Activated CD4-positive, alpha-beta T cell treated with anti-CD3 and anti-CD28 coated beads for 1 hour (primary cell): ENCODE results near the gene ATG7.
"Not testable (repeated sequence)": the region's sequence is repeated elsewhere in the genome, so short reads cannot be mapped to it uniquely, and the experiment has no call there.

Experiments
- DNase-seq: peaks from one replicate; pipeline ENCODE4 v3.0.0-alpha.2; 2020

ATG7 gene

DNA sequence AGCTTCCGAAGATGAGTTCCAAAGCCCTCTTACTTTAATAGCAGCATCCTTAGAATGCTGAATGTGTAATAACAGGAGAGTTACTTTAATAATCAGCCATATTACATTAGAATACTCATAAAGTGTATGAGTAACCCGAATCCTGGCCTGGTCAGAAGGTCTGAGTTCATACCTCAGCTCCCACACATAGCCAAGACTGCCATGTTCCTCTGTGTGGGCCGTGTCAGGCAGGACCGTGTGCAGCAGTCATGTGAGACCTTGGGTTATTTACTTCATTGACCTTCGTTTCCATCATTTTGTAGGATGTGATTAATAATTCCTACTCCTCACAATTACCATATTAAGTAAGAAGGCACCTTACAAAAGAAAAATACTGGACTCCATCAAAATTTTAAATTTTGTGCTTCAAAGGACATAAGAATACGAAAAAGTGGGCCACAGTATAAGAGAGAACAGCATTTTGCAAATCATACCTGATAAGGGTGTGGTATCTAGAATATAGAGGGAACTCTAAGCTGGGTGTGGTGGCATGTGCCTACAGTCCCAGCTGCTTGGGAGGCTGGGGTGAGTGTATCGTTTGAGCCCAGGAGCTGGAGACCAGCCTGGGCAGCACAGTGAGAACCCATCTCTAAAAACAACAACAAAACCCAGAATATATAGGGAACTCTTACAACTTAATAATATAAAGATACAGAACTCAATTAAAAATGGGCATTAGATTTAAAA lies 163.4 kb downstream of the ATG7 start:
- no peak for DNase-seq

DNA sequence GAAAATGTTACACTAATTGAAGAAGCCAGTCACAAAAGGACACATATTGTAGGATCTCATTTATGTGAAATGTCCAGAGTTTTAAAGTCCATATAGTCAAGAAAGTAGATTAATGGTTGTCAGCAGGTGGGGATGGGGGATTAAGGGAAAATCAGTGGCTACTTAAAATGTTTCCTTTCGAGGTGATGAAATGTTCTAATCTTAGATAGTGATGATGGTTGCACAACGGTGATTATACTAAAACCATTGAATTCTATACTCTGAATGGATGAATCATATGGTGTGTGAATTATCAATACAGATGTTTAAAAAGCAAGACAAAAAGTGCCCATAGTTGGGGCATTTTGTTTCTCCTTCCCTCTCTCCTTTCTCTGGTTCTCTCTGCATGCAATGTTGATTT lies 164.6 kb downstream of the ATG7 start:
- no peak for DNase-seq

DNA sequence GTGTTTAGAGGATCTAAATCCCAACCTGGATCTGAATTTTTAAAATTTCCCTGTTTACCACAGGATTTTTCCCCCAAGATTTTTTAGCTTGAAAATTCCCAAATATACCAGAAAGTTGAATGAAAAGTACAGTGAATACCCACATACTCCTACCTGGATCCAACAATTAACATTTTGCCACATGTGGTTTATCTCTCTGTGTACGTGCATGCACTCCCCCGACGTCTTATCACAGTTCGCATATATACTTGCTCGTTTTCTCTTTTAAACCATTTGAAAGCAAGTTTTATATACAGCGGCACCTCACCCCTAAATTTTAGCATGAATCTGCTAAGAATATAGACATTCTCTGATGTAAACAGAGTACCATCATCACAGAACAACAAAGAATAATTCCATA lies 165.3 kb downstream of the ATG7 start:
- no peak for DNase-seq

DNA sequence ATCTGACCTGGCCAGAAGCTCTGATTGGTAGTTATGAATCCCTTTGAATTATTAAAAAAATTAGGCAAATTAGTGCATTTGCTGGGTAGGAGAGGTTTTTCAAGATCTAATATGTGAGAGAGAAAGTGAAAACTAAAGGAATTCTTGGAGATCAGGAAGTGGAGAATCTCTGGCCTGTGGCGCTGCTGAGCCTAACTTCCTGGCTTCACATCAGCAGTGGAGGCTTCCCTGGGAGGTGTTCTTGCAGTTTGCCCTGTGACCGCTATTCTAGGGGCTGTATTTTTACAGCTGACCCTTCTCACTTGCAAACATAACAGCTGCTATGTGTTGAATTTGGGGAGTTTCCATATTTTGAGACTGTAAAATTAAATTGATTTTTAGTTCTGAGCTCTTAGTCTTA lies 166.4 kb downstream of the ATG7 start:
- DNase-seq, result no peak

DNA sequence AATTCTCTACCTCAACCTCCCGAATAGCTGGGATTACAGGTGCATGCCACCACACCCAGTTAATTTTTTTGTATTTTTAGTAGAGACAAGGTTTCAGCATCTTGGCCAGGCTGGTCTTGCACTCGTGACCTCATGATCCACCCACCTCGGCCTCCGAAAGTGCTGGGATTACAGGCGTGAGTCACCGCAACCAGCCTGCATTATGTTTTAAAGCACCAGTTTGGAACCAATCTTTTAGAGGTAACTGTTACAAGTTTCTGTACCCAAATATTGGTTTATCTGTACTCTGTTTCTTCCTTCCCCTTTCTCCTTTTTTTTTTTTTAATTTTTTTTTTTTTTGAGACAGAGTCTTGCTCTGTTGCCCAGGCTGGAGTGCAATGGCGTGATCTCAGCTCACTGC lies 169.1 kb downstream of the ATG7 start:
- not testable (repeated sequence) for DNase-seq

DNA sequence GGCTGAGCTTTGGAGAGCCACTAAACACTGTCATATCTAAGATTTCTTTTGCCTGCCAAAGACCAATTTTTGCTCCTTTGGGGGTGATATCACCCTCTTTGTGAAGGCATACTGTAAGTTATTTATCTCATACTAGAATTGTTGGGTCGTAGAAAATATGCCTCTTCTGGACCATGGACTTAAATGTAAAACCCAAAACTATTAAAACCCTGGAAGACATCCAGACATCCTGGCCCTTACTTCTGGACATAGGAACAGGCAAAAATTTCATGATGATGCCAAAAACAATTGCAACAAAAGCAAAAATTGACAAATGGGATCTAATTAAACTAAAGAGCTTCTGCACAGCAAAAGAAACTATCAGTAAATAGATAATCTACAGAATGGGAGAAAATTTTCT lies 172.2 kb downstream of the ATG7 start:
- no peak for DNase-seq

DNA sequence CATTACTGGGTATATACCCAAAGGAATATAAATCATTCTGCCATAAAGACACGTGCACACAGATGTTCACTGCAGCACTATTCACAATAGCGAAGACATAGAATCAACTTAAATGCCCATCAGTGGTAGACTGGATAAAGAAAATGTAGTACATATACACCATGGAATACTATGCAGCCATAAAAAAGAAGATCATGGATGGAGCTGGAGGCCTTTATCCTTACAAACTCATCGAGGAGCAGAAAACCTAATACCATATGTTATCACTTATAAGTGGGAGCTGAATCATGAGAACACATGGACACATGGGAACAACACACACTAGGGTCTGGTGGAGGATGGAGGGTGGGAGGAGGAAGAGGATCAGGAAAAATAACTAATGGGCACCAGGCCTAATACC lies 173.0 kb downstream of the ATG7 start:
- not testable (repeated sequence) for DNase-seq

DNA sequence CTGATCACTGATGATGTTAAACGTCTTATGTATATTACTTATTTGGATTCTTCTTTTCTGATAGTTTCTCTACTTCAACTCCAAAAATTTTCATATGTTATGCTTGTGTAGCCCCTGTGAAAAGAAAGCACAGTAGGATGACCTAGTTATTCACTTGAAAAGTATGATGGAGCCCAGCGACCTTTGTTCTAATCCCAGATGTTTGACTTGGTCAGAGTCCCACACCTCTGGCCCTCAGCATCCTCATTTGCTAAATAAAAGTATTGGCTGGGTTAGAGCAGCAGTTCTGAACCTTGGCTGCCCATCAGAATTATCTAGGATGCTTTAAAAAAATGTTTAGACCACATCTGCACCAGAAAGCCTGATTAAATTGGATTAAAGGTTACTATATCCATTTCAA lies 173.7 kb downstream of the ATG7 start:
- no peak for DNase-seq

DNA sequence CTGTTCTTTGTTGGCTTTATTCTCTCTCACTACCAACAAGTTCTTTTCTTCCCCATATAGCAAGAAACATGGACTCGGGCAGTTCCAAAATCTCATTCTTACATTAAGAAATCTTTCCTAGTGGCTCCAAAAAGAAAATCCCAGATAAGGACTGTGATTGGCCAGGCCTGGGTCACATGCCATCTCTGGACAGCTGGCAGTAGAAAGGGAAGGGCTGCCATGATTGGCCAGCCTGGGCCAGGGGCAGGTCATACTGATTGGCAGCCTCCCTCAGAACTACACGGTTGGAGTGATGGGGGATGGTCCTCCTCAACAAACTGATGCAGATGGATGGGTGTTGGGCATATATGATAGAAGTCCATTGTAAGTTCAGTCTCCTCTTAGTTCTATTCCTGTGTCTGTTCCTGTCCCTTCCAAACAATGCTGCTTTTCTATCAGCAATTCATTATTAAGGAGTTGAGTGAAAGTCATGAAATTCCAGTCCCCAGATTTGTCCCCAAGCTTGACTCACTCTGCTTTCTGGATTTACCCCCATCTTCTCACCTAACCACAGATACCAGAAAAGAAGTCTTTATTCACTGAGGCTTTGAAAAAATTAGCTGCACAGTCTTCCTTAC lies 175.5 kb downstream of the ATG7 start:
- no peak for DNase-seq

DNA sequence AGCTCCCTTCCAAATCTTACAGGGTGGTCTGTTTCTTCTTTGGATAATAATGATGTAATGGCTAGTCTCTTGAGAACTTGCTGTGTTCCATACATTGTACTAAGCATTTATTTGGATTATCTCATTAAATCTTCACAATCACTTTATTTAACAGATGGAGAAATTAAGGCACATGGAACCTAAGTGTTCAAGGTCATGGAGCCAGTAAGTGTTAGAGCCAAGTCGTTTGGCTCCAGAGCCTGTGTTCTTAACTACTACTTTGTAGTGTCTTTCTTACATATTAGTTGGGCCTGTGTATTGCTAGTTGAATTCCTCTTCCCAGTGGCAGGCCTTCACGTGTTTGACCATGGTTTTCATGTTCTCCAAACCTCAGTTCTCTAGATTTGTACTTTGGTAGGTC lies 177.8 kb downstream of the ATG7 start:
- DNase-seq, result no peak

DNA sequence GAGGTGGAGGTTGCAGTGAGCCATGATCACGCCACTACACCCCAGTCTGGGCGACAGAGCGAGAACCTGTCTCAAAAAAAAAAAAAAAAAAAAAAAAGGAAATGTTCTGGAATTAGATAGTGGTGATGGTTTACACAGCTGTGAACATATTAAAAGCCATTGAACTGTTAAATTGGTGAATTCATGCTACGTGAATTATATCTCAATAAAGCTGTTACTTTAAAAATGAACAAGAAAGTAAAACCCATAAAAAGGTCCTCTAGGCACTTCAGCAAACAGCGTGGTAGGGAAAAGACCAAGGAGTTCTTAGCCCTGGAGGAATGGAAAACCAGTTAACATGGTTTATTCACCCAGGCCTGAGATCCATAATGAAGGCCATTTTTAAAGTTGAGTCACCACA lies 180.1 kb downstream of the ATG7 start:
- no peak for DNase-seq

DNA sequence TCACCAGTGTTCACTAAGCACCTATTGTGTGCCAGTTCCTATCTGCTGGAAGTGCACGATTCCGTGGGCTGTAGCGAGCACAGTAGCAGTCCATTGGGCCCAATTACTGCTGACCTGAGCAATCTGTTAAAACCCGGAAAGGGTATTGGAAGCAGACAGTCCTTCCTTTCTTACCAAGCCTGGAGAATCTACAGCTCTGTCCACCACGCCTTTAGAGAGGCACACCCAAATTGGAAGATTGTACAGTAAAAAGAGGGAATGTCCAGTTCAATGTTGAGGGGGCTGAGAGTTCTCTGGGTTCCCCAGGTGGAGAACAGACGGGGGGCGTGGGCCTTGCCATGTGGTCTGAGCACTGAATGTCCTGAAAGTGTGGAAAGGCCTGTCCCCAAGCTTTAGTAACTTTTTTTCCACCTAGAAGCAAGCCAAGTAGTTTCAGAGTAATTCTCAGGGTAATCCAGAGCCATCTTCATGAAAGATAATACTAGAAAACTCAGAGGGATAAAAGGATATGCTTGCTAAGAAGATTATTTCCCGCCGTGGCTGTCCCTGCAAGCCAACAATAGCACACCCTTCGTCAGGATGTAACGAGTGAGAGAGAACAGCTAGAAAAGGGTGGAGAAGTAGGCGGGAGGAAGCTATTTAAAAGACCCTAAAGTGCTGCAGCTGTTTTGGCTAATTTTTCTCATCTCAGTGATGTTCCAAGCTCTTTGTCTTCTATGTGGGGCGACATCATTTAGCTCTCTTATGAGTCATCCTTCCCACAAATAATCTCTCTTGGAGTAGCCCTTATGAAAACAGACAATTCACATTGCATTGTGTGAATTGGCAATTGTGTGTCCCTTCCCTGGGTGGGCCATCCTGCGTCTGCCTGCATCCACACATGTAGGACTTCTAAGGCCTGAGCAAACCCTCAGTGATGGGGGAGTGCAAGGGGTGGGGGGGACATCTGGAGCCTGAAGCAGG lies 181.0 kb downstream of the ATG7 start:
- no peak for DNase-seq

DNA sequence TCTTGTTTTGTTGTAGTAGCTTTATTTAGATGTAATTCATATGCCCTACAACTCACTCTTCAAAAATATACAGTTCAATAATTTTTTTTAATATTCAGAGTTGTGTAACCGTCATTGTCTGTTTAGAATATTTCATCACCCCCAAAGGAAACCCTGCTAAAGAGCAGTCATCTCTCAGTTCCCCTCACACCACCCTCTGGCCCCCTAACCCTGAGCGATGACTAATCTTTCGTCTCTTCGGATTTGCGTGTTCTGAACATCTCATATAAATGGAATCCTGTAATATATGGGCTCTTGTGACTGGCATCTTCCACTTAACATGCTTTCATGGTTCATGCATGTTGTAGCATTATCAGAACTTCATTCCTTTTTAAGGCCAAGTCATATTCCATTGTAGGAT lies 183.8 kb downstream of the ATG7 start:
- no peak for DNase-seq

DNA sequence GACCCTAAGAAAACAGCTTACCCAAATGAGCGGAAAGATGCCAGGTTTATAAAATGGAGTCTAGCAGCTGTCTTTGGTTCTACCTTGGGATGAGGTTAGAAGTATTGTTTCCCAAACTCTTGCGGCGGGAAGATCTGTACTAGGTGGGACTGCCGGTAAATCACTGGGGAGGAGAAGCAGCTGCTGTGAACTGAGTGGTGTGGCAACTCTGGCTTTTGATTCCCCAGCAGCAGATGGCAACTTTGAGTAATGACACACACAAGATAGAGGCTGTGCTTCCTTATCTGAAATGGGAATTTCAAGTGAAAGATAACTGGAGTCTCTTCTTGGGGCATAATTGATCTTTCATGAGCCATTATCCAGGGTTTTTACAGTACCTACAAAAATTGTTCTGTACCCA lies 184.9 kb downstream of the ATG7 start:
- DNase-seq, result no peak

DNA sequence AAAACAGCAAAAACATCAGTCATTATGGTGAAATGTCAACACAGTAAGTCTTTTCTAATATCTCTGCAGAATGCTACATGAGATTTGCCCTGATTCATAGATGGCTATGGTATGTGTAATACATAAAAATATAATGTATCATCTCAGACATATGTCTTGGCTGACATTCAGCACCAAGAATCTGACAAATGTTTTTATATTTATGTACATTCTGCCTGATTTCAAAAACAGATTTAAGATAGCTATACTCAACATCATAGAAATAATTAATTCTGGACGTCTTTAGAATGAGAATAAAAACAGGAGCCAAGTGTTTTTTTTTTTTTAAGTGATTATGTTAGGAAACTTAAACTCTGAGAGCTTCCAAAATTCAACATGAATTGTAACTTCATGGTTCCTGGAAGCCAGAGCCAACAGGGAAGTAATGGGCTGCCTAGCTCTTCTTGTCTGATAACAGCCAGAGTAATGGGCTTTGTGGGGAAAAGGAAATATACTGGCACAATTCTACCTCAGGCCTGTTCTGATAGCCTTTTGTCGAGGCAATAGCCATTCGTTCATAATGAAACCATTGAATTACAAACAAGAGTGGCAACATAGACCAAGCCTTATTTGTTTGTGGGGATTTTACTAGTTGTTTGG lies 187.1 kb downstream of the ATG7 start:
- DNase-seq, result no peak

DNA sequence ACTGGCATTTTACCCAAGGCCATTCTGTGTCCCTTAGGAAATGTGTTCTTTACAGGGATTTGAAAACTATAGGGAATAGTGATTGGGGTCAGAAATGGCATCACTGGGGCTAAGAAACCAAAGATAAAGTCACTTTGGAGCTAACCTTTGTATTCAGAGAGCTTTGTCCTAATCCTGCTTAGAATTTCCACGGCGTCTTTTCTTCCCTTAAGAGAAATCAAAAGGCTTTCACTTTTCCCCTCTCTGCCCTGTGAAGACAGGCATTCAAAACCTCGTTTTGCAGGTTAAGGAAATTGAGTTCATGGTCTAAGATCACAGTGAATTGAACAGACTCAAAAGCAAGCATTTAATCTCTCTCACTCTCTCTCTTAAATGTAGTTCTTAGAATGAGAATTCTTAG lies 189.0 kb downstream of the ATG7 start:
- DNase-seq, result no peak

DNA sequence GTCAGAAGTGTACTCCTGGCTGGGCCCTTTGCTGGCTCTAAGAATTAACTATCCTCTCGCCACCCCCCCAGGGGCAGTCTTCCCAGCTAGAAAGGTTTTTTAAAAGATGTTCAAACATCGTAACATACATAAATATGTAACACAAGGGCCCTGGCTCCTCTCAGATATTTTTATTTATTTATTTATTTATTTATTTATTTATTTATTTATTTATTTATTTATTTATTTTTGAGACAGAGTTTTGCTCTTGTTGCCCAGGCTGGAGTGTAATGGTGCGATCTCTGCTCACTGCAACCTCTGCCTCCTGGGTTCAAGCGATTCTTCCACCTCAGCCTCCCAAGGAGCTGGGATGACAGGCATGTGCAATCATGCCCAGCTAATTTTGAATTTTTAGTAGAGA lies 190.5 kb downstream of the ATG7 start:
- not testable (repeated sequence) for DNase-seq

DNA sequence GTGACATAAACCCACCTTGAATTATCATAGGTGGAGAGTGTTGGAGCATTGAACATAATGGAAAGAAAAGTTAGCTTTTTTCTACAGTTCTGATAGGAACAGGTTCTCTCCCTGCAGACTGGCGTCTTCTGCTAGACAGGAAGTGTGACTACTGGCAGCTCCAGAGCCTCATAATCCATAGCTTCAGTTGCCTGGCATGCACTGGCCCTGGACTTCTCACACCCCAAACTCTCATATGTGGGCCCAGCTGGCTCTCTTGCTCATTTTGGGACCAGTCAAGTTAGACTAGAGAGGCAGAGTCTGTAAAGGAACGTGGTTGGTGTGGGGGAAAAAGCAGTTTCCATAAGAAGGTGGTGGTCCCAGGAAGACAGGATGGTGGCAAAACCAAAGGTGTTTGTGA lies 191.4 kb downstream of the ATG7 start:
- no peak for DNase-seq

DNA sequence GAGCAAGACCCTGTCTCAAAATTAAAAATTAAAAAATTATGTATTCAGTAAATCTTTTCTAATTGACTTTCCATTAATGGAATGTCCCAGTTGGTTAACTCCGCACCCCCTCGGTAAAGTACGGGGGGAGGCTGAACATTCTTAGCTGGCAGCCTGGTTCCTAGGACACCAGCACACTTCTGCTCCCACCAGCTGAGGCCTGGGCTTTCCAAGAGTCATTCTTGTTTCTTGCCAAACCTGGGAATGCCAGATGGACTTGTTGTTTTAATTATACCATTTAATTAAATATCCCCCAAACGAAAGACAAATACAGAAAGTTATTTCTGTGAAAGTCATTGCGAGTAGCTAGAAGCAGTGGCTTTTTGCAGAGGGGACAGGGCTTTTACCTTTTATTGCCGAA lies 192.2 kb downstream of the ATG7 start:
- no peak for DNase-seq

DNA sequence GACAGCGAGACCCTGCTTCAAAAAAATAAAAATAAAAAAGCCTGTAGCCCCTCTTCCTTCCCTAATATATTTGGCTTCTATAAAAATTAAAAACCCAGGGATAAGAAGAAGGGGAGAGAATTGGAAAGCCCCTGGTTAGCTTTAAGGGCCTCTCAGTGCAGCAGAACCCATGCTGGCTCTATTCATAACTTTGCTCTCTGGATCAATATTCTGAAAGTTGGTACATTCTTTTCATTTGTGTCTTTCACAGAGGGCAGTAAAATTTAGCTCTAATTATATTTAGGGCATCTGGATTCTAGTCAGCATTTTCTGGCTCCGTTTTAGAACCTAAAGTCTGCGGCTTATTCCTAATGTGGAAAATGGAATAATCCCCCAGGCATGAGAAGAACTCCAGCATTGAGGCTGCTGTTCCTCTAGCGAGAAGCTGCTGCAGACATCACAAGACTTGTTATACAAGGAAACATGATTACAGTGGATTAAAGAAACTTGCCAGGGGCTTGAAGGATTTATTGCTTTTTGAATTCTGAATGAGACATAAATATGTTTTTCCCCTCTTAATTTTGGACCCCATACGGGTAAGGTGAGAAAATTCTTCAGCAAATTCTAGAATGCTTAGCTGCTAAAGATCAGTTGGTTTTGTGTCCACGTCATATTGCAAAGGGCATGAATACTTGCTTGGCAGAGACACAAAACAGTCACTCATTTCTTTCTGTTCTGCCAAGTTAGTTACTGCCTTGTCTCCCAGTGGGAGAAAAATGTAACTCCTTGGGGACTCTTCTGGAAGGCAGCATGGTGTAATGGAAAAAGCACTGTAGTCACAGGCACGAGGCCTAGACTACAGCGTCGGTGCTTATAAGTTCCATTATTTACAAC lies 193.8 kb downstream of the ATG7 start:
- no peak for DNase-seq

DNA sequence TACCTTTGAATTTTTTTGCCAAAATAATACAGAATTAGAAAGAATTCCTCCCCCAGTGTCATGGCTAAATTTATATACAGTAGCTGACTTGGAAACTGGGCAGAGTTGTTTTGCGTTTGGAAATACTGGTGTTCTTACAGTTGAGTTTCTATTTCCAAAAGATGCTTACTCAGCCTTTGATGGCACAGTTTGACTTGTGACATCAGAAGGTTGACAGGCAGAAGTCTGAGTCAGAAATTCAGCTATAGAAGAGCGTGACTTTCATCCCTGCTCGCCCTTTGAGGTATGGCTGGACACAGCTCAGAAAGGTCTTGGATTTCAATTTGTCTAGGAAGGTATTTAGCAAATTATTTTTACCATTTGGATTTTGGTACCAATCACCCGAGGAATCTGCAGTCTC lies 195.7 kb downstream of the ATG7 start:
- no peak for DNase-seq
